NCI-H2107 treated with DMSO at 0.1 percent for 48 hours (cell line): Measurements from ENCODE around the gene LRBA.

ENCODE experiments used
- DNase-seq: peaks from one replicate; lab custom pipeline; 2025; ENCODE audit not compliant: unreplicated experiment; lab: John Stamatoyannopoulos, UW

Gene LRBA

GRCh38 chr4:150600812-150601445 is 414.2 kb downstream of the LRBA start:
- DNase-seq = no peak

DNA sequence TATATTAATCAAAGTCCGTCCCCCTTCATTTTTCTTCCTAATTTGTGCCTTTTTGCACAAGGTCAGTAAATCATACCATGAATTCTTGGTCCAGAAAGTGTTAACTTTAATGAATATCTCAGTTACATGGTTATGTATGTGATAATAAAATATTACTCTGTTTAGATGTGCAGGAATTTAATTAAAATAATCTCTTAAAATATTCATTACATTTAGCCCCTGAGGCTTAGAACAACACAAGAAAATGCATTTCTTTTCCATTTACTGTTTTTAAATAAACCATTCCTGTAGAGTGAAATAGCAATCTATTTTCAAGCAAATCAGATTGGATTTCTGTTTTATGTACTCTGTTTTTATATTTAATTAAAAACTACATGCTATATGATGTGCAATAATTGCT is 415.5 kb downstream of the LRBA start:
- no peak for DNase-seq

GRCh38 chr4:150598909-150599308 is 416.2 kb downstream of the LRBA start:
- DNase-seq = no peak

GRCh38 chr4:150593996-150594395 is 421.1 kb downstream of the LRBA start:
- peak; percentile 14 for DNase-seq

DNA sequence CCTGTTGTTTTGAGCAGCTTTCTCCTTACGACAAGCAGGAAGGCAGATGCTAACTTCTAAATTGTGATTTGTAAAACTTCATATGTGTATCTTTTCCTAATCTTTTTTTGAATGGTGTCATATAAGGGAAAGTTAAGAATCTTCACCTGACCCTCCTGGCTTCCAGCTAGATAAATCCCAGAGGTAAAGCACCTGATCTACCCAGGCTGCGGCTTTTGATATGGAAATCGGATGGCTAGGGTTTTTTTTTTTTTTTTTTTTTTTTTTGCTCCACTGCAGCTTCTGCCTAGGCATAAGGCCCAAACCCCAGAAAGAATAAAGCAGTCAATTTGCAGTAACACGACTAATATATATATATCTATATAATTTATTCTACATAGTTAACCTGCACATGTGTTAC is 423.2 kb downstream of the LRBA start:
- DNase-seq = peak; percentile 26

DNA sequence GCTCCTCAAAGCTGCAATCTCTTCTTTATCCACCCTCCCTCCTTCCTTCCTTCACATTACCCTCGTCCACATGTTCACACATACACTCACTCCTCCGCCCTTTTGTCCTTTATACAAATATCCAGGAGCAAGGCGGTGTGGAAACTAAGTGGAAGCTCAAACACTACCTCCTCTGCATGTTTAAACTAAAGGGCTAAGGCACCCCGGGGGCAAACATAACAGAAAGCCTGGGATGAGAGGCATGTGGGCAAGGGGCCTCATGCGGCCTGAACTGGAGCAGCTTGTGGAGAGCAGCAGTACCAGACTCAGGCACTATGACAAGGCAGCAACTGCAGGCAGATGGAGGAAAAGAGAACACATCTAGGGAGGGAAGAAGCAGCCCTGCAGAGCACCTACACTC is 423.7 kb downstream of the LRBA start:
- peak; percentile 62 for DNase-seq

GRCh38 chr4:150590631-150591030 is 424.5 kb downstream of the LRBA start:
- no peak for DNase-seq

- no peak for DNase-seq
These were observed 425.9 kb downstream of the LRBA start for GRCh38 chr4:150589157-150589556.

- DNase-seq = no peak
These were observed 426.8 kb downstream of the LRBA start for GRCh38 chr4:150588316-150588715.

GRCh38 chr4:150586162-150586810 is 428.8 kb downstream of the LRBA start:
- no peak for DNase-seq

- no peak for DNase-seq
These were observed 429.5 kb downstream of the LRBA start for GRCh38 chr4:150585611-150586010.

- no peak for DNase-seq
These were observed 430.8 kb downstream of the LRBA start for GRCh38 chr4:150584111-150584915.

DNA sequence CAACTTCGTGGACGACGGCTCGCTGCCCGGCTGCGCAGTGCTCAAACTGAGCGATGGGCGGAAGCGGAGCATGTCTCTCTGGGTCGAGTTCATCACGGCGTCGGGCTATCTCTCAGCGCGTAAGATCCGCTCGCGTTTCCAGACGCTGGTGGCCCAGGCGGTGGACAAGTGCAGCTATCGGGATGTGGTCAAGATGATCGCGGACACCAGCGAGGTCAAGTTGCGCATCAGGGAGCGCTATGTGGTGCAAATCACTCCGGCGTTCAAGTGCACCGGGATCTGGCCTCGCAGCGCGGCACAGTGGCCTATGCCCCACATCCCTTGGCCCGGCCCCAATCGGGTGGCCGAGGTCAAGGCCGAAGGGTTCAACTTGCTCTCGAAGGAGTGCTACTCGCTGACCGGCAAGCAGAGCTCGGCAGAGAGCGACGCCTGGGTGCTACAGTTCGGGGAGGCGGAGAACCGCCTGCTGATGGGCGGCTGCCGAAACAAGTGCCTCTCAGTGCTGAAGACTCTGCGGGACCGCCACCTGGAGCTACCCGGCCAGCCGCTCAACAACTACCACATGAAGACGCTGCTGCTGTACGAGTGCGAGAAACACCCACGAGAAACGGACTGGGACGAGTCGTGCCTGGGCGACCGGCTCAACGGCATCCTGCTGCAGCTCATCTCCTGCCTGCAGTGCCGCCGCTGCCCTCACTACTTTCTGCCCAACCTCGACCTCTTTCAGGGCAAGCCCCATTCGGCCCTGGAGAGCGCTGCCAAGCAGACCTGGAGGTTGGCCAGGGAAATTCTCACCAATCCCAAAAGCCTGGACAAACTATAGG is 431.6 kb downstream of the LRBA start:
- DNase-seq = no peak

DNA sequence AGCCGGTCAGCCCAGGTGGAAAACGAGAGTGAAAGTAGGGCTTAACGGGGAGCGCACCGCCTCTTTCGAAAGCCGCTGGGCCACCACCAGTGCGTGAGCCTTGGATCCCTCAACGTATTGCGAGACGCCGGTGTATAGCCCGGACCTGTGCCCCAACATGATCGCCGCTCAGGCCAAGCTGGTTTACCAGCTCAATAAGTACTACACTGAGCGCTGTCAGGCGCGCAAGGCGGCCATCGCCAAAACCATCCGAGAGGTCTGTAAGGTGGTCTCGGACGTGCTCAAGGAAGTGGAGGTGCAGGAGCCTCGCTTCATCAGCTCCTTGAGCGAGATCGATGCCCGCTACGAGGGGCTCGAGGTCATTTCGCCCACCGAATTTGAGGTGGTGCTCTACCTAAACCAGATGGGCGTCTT is 432.2 kb downstream of the LRBA start:
- no peak for DNase-seq

- DNase-seq = no peak
These were observed 432.8 kb downstream of the LRBA start, which contains the start of gene MAB21L2 for GRCh38 chr4:150582146-150582872. MAB21L2 (plus strand) TSS chr4:150582151; CDS start chr4:150583030, 879 bp downstream.

DNA sequence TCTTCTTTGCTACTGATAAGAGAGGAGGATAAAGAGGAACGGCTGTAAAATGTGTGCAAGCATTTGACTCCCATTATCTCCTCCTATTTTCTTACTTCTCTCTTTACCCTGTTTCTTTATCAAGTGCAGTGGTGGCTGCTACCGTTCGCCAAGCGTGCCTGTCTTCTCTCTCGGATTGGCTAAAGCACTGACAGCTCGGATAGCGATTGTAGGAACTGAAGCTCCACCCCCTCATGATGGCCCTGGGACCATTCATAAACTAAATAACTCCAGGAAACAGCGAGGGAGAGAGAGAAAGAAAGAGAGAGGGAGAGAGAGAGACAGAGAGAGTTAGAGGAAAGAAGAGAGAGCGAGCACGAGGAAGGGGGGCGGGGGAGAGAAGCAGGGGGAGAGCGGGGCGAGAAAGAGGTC is 433.4 kb downstream of the LRBA start:
- no peak for DNase-seq

- no peak for DNase-seq
These were observed 434.0 kb downstream of the LRBA start for GRCh38 chr4:150581056-150581605.

- no peak for DNase-seq
These were observed 434.8 kb downstream of the LRBA start for GRCh38 chr4:150580306-150580705.

DNA sequence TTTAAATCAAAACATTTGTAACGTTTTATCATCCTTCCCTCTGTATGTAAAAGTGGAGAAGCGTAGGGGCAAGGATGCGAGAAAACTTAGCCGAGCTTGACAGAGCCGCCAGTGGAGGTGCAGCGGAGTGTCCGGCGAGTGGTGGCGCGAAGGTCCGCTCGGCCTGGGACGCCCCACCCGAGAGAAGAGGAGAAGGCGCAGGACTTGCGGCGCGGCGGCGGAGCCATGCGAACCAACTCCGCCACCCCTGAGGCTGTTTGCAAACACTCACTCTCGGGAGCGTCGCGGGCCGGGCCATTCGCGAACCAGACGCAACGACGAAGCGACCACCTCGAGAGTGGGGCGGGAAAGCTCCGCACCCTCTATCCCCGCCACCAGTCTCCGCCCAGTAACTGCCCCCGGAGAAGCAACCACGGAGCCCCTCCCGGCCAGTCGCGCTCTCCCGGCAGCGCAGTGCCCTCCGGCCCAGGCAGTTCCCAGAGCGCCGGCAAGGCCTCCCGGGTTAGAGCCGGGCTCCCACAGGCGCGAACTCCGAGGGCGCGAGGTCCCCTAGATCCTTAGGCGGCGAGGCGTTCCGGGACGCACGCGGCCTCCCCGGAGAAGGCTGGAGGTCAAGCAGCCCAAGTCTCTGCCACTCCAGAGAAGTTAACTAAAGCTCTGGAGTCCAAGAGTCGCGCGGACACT is 435.4 kb downstream of the LRBA start:
- DNase-seq = no peak
